HCT116 (cell line): ENCODE data around the gene ESRRB. TPM values are rescaled to one million over a fixed set of nuclear protein-coding genes. Genes with fewer than 3 reads are reported as not detected.

Experiments used
- ATAC-seq: fragments of 200-7000 bp; cut with Tn5 transposase; 2 replicates; pipeline ENCODE4 v1.9.1; 2020; ENCODE audit warnings: mild to moderate bottlenecking, moderate library complexity
- BruUV-seq: library from RNA; stranded (reverse); fragments of 400-500 nt; replicated peaks from 2 replicates; lab custom pipeline; 2021; lab: Mats Ljungman, UMichigan
- CTCF ChIA-PET: fragments of 300-600 bp; sonication (Branson Sonifier 250); formaldehyde crosslinking; loops from one replicate; lab custom pipeline; 2021; ENCODE audit warnings: antibody characterized with exemption; lab: Charles Lee
- POLR2A ChIA-PET: fragments of 300-600, 350-600 bp; sonication (Branson Sonifier 250); formaldehyde crosslinking; loops from one replicate; lab custom pipeline; 2021; ENCODE audit warnings: antibody characterized with exemption; lab: Charles Lee
- RAD21 ChIA-PET, 2 experiments: fragments of 300-600 bp; sonication (Branson Sonifier 250); formaldehyde crosslinking; loops; one replicate each; lab custom pipeline; 2023; ENCODE audit warnings: low total read pairs in 2 of 2; ENCODE audit not compliant: uncharacterized antibody in 2 of 2, unreplicated experiment in 2 of 2, low non-redundant PET in 1 of 2; lab: Charles Lee
- DNase-seq: peaks from one replicate; pipeline ENCODE4 v3.0.0-alpha.2; 2010; ENCODE audit warnings: low read depth, low spot score
- H2AFZ ChIP-seq: fragments of 200-600 bp; shearing (Covaris generic), sonication (generic); 2 replicates; pipeline ENCODE4 v1.6.1; 2017; ENCODE audit warnings: low read depth, mixed run types, mixed read lengths, antibody characterized with exemption, low read length; ENCODE audit not compliant: poor library complexity, severe bottlenecking
- H3K27ac ChIP-seq: 2 replicates; pipeline ENCODE4 v1.5.1; 2012; ENCODE audit warnings: low read depth, low read length
- H3K27me3 ChIP-seq: fragments of 200-600 bp; sonication (generic); 2 replicates; pipeline ENCODE4 v1.6.1; 2016; ENCODE audit warnings: mixed run types, low read length, mixed read lengths; ENCODE audit not compliant: insufficient read depth
- H3K36me3 ChIP-seq, 2 experiments: fragments of 200-500 bp in 1 of 2; fragments of 200-600 bp in 1 of 2; sonication (Bioruptor generic) in 1 of 2; sonication (generic) in 1 of 2; 2 replicates each; pipeline versions ENCODE4 v1.5.1 to v1.6.1; 2014 to 2016; ENCODE audit warnings: low read length in 2 of 2, inconsistent platforms in 1 of 2, mixed read lengths in 1 of 2, mixed run types in 1 of 2; ENCODE audit not compliant: insufficient read depth in 2 of 2, control insufficient read depth in 1 of 2
- H3K4me1 ChIP-seq, 2 experiments: fragments of 200-600 bp in 1 of 2; sonication (generic) in 1 of 2; 2 replicates each; pipeline versions ENCODE4 v1.5.1 to v1.6.1; 2012 to 2017; ENCODE audit warnings: low read length in 2 of 2, inconsistent platforms in 1 of 2, mild to moderate bottlenecking in 1 of 2, mixed read lengths in 1 of 2, mixed run types in 1 of 2, moderate library complexity in 1 of 2; ENCODE audit not compliant: insufficient read depth in 2 of 2, control insufficient read depth in 1 of 2
- H3K4me2 ChIP-seq: fragments of 200-600 bp; sonication (generic); 2 replicates; pipeline ENCODE4 v1.6.1; 2017; ENCODE audit warnings: mixed run types, low read length, mixed read lengths
- H3K4me3 ChIP-seq, 2 experiments: fragments of 200-600 bp in 1 of 2; sonication (generic) in 1 of 2; replicated peaks in 1 of 2; 2 replicates each; pipeline ENCODE4 v1.5.1; 2011 to 2016; ENCODE audit warnings: low read length in 2 of 2, control low read depth in 1 of 2, low read depth in 1 of 2, mild to moderate bottlenecking in 1 of 2, mixed read lengths in 1 of 2, mixed run types in 1 of 2
- H3K79me2 ChIP-seq: fragments of 200-600 bp; sonication (generic); 2 replicates; pipeline ENCODE4 v1.6.1; 2017; ENCODE audit warnings: mild to moderate bottlenecking, mixed run types, low read length, moderate library complexity, mixed read lengths; ENCODE audit not compliant: insufficient read depth
- H3K9ac ChIP-seq: fragments of 200-600 bp; sonication (generic); 2 replicates; pipeline ENCODE4 v1.6.1; 2016; ENCODE audit warnings: low read length, mixed read lengths
- H3K9me2 ChIP-seq: fragments of 200-600 bp; sonication (generic), shearing (Covaris generic); 2 replicates; pipeline ENCODE4 v1.6.1; 2017; ENCODE audit warnings: mixed run types, mild to moderate bottlenecking, moderate library complexity; ENCODE audit not compliant: insufficient read depth
- H3K9me3 ChIP-seq, 2 experiments: fragments of 200-500 bp in 1 of 2; fragments of 200-600 bp in 1 of 2; sonication (Bioruptor generic) in 1 of 2; sonication (generic) in 1 of 2; 2 replicates each; pipeline ENCODE4 v1.6.1; 2014 to 2017; ENCODE audit warnings: low read length in 2 of 2, mixed read lengths in 2 of 2, inconsistent platforms in 1 of 2, low read depth in 1 of 2, mild to moderate bottlenecking in 1 of 2, mixed run types in 1 of 2, moderate library complexity in 1 of 2; ENCODE audit not compliant: control insufficient read depth in 1 of 2, insufficient read depth in 1 of 2
- H4K20me1 ChIP-seq: fragments of 200-600 bp; sonication (generic), shearing (Covaris generic); 2 replicates; pipeline ENCODE4 v1.6.1; 2017; ENCODE audit warnings: mixed run types, mild to moderate bottlenecking, moderate library complexity; ENCODE audit not compliant: insufficient read depth
- ATF3 ChIP-seq: IDR thresholded peaks from 2 replicates; pipeline ENCODE4 v1.6.1; 2012
- CBX3 ChIP-seq: IDR thresholded peaks from 2 replicates; pipeline ENCODE4 v1.6.1; 2012; ENCODE audit warnings: low read depth
- CEBPB ChIP-seq: IDR thresholded peaks from 2 replicates; pipeline ENCODE4 v1.6.1; 2012; ENCODE audit warnings: low read depth
- CTCF ChIP-seq, 3 experiments: fragments of 200-600 bp in 1 of 3; sonication (generic) in 1 of 3; IDR thresholded peaks in 2 of 3; conservative IDR thresholded peaks in 1 of 3; 2 replicates each; pipeline ENCODE4 v1.5.1; 2012 to 2017; ENCODE audit warnings: low read depth in 2 of 3, low read length in 2 of 3, antibody characterized with exemption in 1 of 3, borderline replicate concordance in 1 of 3, control low read depth in 1 of 3, mild to moderate bottlenecking in 1 of 3, mixed read lengths in 1 of 3, mixed run types in 1 of 3, moderate library complexity in 1 of 3; ENCODE audit not compliant: insufficient read depth in 1 of 3
- EGR1 ChIP-seq: IDR thresholded peaks from 2 replicates; pipeline ENCODE4 v1.6.1; 2012; ENCODE audit warnings: low read depth
- EZH2phosphoT487 ChIP-seq: fragments of 200-600 bp; IDR thresholded peaks from 2 replicates; pipeline ENCODE4 v1.6.1; 2018; ENCODE audit warnings: antibody characterized with exemption, borderline replicate concordance
- MAX ChIP-seq: IDR thresholded peaks from 2 replicates; pipeline ENCODE4 v1.6.1; 2012
- RAD21 ChIP-seq: IDR thresholded peaks from 2 replicates; pipeline ENCODE4 v1.6.1; 2012; ENCODE audit warnings: low read depth, mild to moderate bottlenecking
- REST ChIP-seq: IDR thresholded peaks from 2 replicates; pipeline ENCODE4 v1.6.1; 2012; ENCODE audit warnings: low read depth
- SIN3A ChIP-seq: IDR thresholded peaks from 2 replicates; pipeline ENCODE4 v1.6.1; 2012; ENCODE audit warnings: low read depth
- SP1 ChIP-seq: IDR thresholded peaks from 2 replicates; pipeline ENCODE4 v1.6.1; 2012; ENCODE audit warnings: low read depth
- YY1 ChIP-seq: IDR thresholded peaks from 2 replicates; pipeline ENCODE4 v1.6.1; 2011; ENCODE audit warnings: low read length, low read depth, moderate library complexity, mild to moderate bottlenecking; ENCODE audit not compliant: insufficient replicate concordance; ENCODE audit errors: extremely low read depth
- ZFX ChIP-seq: fragments of 450-650 bp; IDR thresholded peaks from 2 replicates; pipeline ENCODE4 v1.6.1; 2017
- ZNF274 ChIP-seq: fragments of 200-500 bp; sonication (Bioruptor generic); IDR thresholded peaks from 2 replicates; pipeline ENCODE4 v1.6.1; 2014; ENCODE audit warnings: mild to moderate bottlenecking, low read depth, low read length, inconsistent platforms
- intact Hi-C: fragments of 100-400 bp; cut with micrococcal nuclease; formaldehyde crosslinking; loops from 2 replicates; pipeline ENCODE4 v1.10.0; 2022
- total RNA-seq: library from RNA; stranded (reverse); gene quantifications from one replicate; pipeline ENCODE4 v1.2.1, GENCODE V29; 2021; ENCODE audit not compliant: unreplicated experiment

ESRRB gene
- total RNA-seq, 1 experiment from 2014 or later: 1.9 TPM

GRCh38 chr14:76501156-76501720 is 125.3 kb downstream of the ESRRB start:
- Histone ChIP-seq H3K9ac (no peak overlapping the region), H3K79me2 (no peaks in the 10 kb centered on the region), H3K27ac (no peak overlapping the region), H3K4me3 (no peak overlapping the region), H4K20me1 (no peaks in the 10 kb centered on the region), H3K27me3 (peaks cover 5% of the 10 kb centered on the region; the same call in 1 of the 2 replicates), H3K4me1 (no peaks in the 10 kb centered on the region; a peak in 1 of 4 replicates), H3K9me3 (no peaks in the 10 kb centered on the region), H3K9me2 (no peaks in the 10 kb centered on the region), H3K36me3 (no peaks in the 10 kb centered on the region), H3K4me2 (no peak overlapping the region), H2AFZ (no peak overlapping the region)
- no TSS peak for BruUV-seq
- CTCF ChIA-PET: no interaction called here
- DNase-seq: no peak
- RAD21 ChIA-PET: no interaction called here
- TF ChIP-seq ZFX: no peak
- TF ChIP-seq SP1: no peak
- no peak for TF ChIP-seq YY1
- TF ChIP-seq ATF3: no peak
- TF ChIP-seq MAX: no peak
- TF ChIP-seq CEBPB: no peak
- intact Hi-C loops: no loop called here
- ATAC-seq: no peak
- POLR2A ChIA-PET: no interaction called here

- Histone ChIP-seq H3K4me1 (no peaks in the 10 kb centered on the region; a peak in 1 of 4 replicates), H3K27me3 (peaks cover 5% of the 10 kb centered on the region; the same call in 1 of the 2 replicates), H3K4me2 (no peak overlapping the region), H3K9ac (no peak overlapping the region), H3K36me3 (no peaks in the 10 kb centered on the region), H3K9me2 (no peaks in the 10 kb centered on the region), H3K4me3 (no peak overlapping the region), H3K9me3 (no peaks in the 10 kb centered on the region), H3K27ac (no peak overlapping the region), H3K79me2 (no peaks in the 10 kb centered on the region), H2AFZ (no peak overlapping the region), H4K20me1 (no peaks in the 10 kb centered on the region)
- no TSS peak for BruUV-seq
- POLR2A ChIA-PET: no interaction called here
- DNase-seq (no peak), ATAC-seq (no peak)
- RAD21 ChIA-PET: no interaction called here
- CTCF ChIA-PET: no interaction called here
- intact Hi-C loops: no loop called here
- TF ChIP-seq MAX: no peak
- no peak for TF ChIP-seq SIN3A
- no peak for TF ChIP-seq CBX3
- TF ChIP-seq SP1: no peak
- TF ChIP-seq ZNF274: no peak
- no peak for TF ChIP-seq EZH2phosphoT487
- TF ChIP-seq EGR1: no peak
- no peak for TF ChIP-seq REST
- no peak for TF ChIP-seq RAD21
- TF ChIP-seq CTCF (IDR thresholded peaks at IDR 0.05 in 2 of 3, conservative IDR thresholded peaks at IDR 0.05 in 1 of 3; ENCODE audit: borderline replicate concordance in 1 of 3, insufficient read depth in 1 of 3, low read depth in 2 of 3, low read length in 2 of 3): no peak
- TF ChIP-seq ATF3: no peak
These were observed 126.3 kb downstream of the ESRRB start for GRCh38 chr14:76502219-76502618.
